Parathyroid adenoma (tissue), 2 donors: ENCODE results near the gene SCARB1.

Experiments
- H2AFZ ChIP-seq: fragments of 300-600 bp; sonication (generic); one replicate; pipeline ENCODE4 v1.7.0; 2017; ENCODE audit warnings: antibody characterized with exemption, mild to moderate bottlenecking
- H3K27ac ChIP-seq: fragments of 300-600 bp; sonication (generic); one replicate; pipeline ENCODE4 v1.7.0; 2017
- H3K27me3 ChIP-seq: fragments of 300-600 bp; sonication (generic); one replicate; pipeline ENCODE4 v1.7.0; 2017; ENCODE audit warnings: low read length; ENCODE audit not compliant: control insufficient read depth, insufficient read depth
- H3K36me3 ChIP-seq: fragments of 300-600 bp; sonication (generic); one replicate; pipeline ENCODE4 v1.7.0; 2017; ENCODE audit warnings: low read length; ENCODE audit not compliant: control insufficient read depth, insufficient read depth
- H3K4me1 ChIP-seq: fragments of 300-600 bp; sonication (generic); one replicate; pipeline ENCODE4 v1.7.0; 2017; ENCODE audit warnings: control low read depth
- H3K4me2 ChIP-seq: fragments of 300-600 bp; sonication (generic); one replicate; pipeline ENCODE4 v1.7.0; 2017; ENCODE audit warnings: low read length
- H3K4me3 ChIP-seq: fragments of 300-600 bp; sonication (generic); one replicate; pipeline ENCODE4 v1.7.0; 2017; ENCODE audit warnings: low read depth, low read length
- H3K79me2 ChIP-seq: fragments of 300-600 bp; sonication (generic); one replicate; pipeline ENCODE4 v1.7.0; 2017; ENCODE audit warnings: control low read depth
- H3K9ac ChIP-seq: fragments of 300-600 bp; sonication (generic); one replicate; pipeline ENCODE4 v1.7.0; 2017; ENCODE audit warnings: mild to moderate bottlenecking
- H3K9me3 ChIP-seq: fragments of 300-600 bp; sonication (generic); one replicate; pipeline ENCODE4 v1.7.0; 2017; ENCODE audit warnings: low read length; ENCODE audit not compliant: control insufficient read depth
- CTCF ChIP-seq: fragments of 300-600 bp; sonication (generic); IDR thresholded peaks from one replicate; pipeline ENCODE4 v1.7.0; 2017; ENCODE audit warnings: antibody characterized with exemption, mild to moderate bottlenecking
- donor health status: primary hyperparathyroidism.

SCARB1 gene

GRCh38 chr12:124740691-124741137, 123.0 kb downstream of the SCARB1 start:
- TF ChIP-seq CTCF = no peak
- no peak overlapping the region for H2AFZ ChIP-seq
- no peak overlapping the region for H3K4me3 ChIP-seq
- H3K27me3 ChIP-seq = no peaks in the 10 kb centered on the region
- H3K4me2 ChIP-seq = no peak overlapping the region
- H3K9ac ChIP-seq = no peak overlapping the region
- H3K4me1 ChIP-seq = peaks cover 2% of the 10 kb centered on the region
- H3K36me3 ChIP-seq = no peaks in the 10 kb centered on the region
- no peak overlapping the region for H3K27ac ChIP-seq
- no peaks in the 10 kb centered on the region for H3K9me3 ChIP-seq
- no peaks in the 10 kb centered on the region for H3K79me2 ChIP-seq

- H3K9me3 ChIP-seq = no peaks in the 10 kb centered on the region
- no peaks in the 10 kb centered on the region for H3K36me3 ChIP-seq
- no peak overlapping the region for H3K27ac ChIP-seq
- H2AFZ ChIP-seq = no peak overlapping the region
- no peaks in the 10 kb centered on the region for H3K4me1 ChIP-seq
- no peak overlapping the region for H3K4me3 ChIP-seq
- H3K27me3 ChIP-seq = no peaks in the 10 kb centered on the region
- no peaks in the 10 kb centered on the region for H3K79me2 ChIP-seq
- no peak overlapping the region for H3K4me2 ChIP-seq
- no peak for TF ChIP-seq CTCF
- H3K9ac ChIP-seq = no peak overlapping the region
Observed at GRCh38 chr12:124739953-124740561, 123.6 kb downstream of the SCARB1 start.

GRCh38 chr12:124738636-124739467, 124.8 kb downstream of the SCARB1 start:
- Histone ChIP-seq H3K36me3 (no peaks in the 10 kb centered on the region), H3K9me3 (no peaks in the 10 kb centered on the region), H3K9ac (no peak overlapping the region), H3K27me3 (no peaks in the 10 kb centered on the region), H3K4me1 (no peaks in the 10 kb centered on the region), H3K4me2 (no peak overlapping the region), H2AFZ (no peak overlapping the region), H3K27ac (no peak overlapping the region), H3K79me2 (no peaks in the 10 kb centered on the region), H3K4me3 (no peak overlapping the region)
- no peak for TF ChIP-seq CTCF

GRCh38 chr12:124737772-124738635, 125.7 kb downstream of the SCARB1 start:
- H3K4me3 ChIP-seq = no peak overlapping the region
- TF ChIP-seq CTCF = no peak
- H3K27me3 ChIP-seq = no peaks in the 10 kb centered on the region
- H3K4me1 ChIP-seq = no peaks in the 10 kb centered on the region
- H3K4me2 ChIP-seq = no peak overlapping the region
- no peaks in the 10 kb centered on the region for H3K79me2 ChIP-seq
- no peak overlapping the region for H2AFZ ChIP-seq
- no peaks in the 10 kb centered on the region for H3K9me3 ChIP-seq
- no peak overlapping the region for H3K27ac ChIP-seq
- H3K36me3 ChIP-seq = no peaks in the 10 kb centered on the region
- no peak overlapping the region for H3K9ac ChIP-seq
